Measurements from ENCODE around the gene SYT4. TPM values are rescaled to one million over a fixed set of nuclear protein-coding genes. Genes with fewer than 3 reads are reported as not detected.

SYT4 gene
- total and polyA plus RNA-seq, 2 of the 13 experiments (the other 11 are each of a cell fraction or from before 2014, with no cell fraction given): not detected

GRCh38 chr18:43314941-43315340, 37.7 kb upstream of the SYT4 start:
- Histone ChIP-seq H3K9ac (ENCODE audit: insufficient read depth, low read depth, low read length) (no peak overlapping the region), H3K4me3 (replicated peaks in 1 of 3; ENCODE audit: insufficient read depth in 1 of 3, low read depth in 2 of 3, low read length in 3 of 3) (no peak overlapping the region), H4K20me1 (ENCODE audit: insufficient read depth, low read length) (no peaks in the 10 kb centered on the region), H3K27me3 (ENCODE audit: control insufficient read depth in 1 of 2, insufficient read depth in 2 of 2, low read length in 2 of 2) (no peaks in the 10 kb centered on the region), H3K4me2 (ENCODE audit: low read depth, low read length) (no peak overlapping the region), H3K27ac (ENCODE audit: extremely low read length, insufficient read depth, low read length) (no peak overlapping the region), H3K36me3 (replicated peaks in 1 of 2; ENCODE audit: control insufficient read depth in 1 of 2, insufficient read depth in 2 of 2, low read length in 2 of 2) (no peaks in the 10 kb centered on the region), H3K79me2 (ENCODE audit: insufficient read depth, low read length) (no peaks in the 10 kb centered on the region), H3K9me3 (ENCODE audit: low read length) (no peaks in the 10 kb centered on the region), H3K4me1 (ENCODE audit: insufficient read depth, low read length) (no peaks in the 10 kb centered on the region), H2AFZ (ENCODE audit: low read length) (no peak overlapping the region)
- BruUV-seq (replicated peaks): no TSS peak
- ChIA-PET POLR2A (no interaction called here), CTCF (ENCODE audit: low intra/inter-chr PET ratio, low total read pairs) (no interaction called here)
- intact Hi-C loops (cut with micrococcal nuclease; ENCODE audit: unreplicated experiment): no loop called here
- FAIRE-seq (no peak), ATAC-seq (no peak), DNase-seq (ENCODE audit: low spot score) (no peak)
- WGBS (ENCODE audit: low lambda C conversion rate): 19% methylated on average over 3 of the region's 3 CpGs
- in situ Hi-C loops (cut with HindIII; ENCODE audit: extremely low pct_ligation_motif_present, low pct_unique_long_range_greater_than_20kb): no loop called here
- TF ChIP-seq ZNF576 (CRISPR knock-in tag; IDR thresholded peaks at IDR 0.05) (no peak), MNT (IDR thresholded peaks at IDR 0.05) (peak; percentile 77)

GRCh38 chr18:43312891-43313290, 35.6 kb upstream of the SYT4 start:
- H3K9me3 ChIP-seq (ENCODE audit: low read length): no peaks in the 10 kb centered on the region
- WGBS (ENCODE audit: low lambda C conversion rate): 0% methylated on average over 1 of the region's 1 CpG
- no peak for TF ChIP-seq ZSCAN5A (CRISPR knock-in tag; IDR thresholded peaks at IDR 0.05; ENCODE audit: borderline replicate concordance)
- TF ChIP-seq ZNF615 (CRISPR knock-in tag; IDR thresholded peaks at IDR 0.05; ENCODE audit: borderline replicate concordance): no peak
- TF ChIP-seq CHD2 (IDR thresholded peaks at IDR 0.05; ENCODE audit: low read depth, low read length): no peak
- no peaks in the 10 kb centered on the region for H4K20me1 ChIP-seq (ENCODE audit: insufficient read depth, low read length)
- no peaks in the 10 kb centered on the region for H3K36me3 ChIP-seq (replicated peaks in 1 of 2; ENCODE audit: control insufficient read depth in 1 of 2, insufficient read depth in 2 of 2, low read length in 2 of 2)
- CTCF ChIA-PET (ENCODE audit: low intra/inter-chr PET ratio, low total read pairs): no interaction called here
- intact Hi-C loops (cut with micrococcal nuclease; ENCODE audit: unreplicated experiment): no loop called here
- POLR2A ChIA-PET: no interaction called here
- H3K4me1 ChIP-seq (ENCODE audit: insufficient read depth, low read length): no peaks in the 10 kb centered on the region
- no peak overlapping the region for H3K4me2 ChIP-seq (ENCODE audit: low read depth, low read length)
- in situ Hi-C loops (cut with HindIII; ENCODE audit: extremely low pct_ligation_motif_present, low pct_unique_long_range_greater_than_20kb): no loop called here
- ATAC-seq (no peak), FAIRE-seq (no peak), DNase-seq (ENCODE audit: low spot score) (no peak)
- H2AFZ ChIP-seq (ENCODE audit: low read length): no peak overlapping the region
- no TSS peak for BruUV-seq (replicated peaks)
- no peak overlapping the region for H3K27ac ChIP-seq (ENCODE audit: extremely low read length, insufficient read depth, low read length)
- no peak overlapping the region for H3K4me3 ChIP-seq (replicated peaks in 1 of 3; ENCODE audit: insufficient read depth in 1 of 3, low read depth in 2 of 3, low read length in 3 of 3)
- no peaks in the 10 kb centered on the region for H3K27me3 ChIP-seq (ENCODE audit: control insufficient read depth in 1 of 2, insufficient read depth in 2 of 2, low read length in 2 of 2)
- H3K79me2 ChIP-seq (ENCODE audit: insufficient read depth, low read length): no peaks in the 10 kb centered on the region
- H3K9ac ChIP-seq (ENCODE audit: insufficient read depth, low read depth, low read length): no peak overlapping the region

All from HepG2 (cell line).